GM18526 (cell line): ENCODE results near the gene ADAM19.

Source experiments
- POLR2A ChIP-seq: IDR thresholded peaks from 3 replicates; pipeline ENCODE4 v1.6.1; 2011; ENCODE audit not compliant: insufficient read length; ENCODE audit errors: extremely low read depth

Gene ADAM19

DNA sequence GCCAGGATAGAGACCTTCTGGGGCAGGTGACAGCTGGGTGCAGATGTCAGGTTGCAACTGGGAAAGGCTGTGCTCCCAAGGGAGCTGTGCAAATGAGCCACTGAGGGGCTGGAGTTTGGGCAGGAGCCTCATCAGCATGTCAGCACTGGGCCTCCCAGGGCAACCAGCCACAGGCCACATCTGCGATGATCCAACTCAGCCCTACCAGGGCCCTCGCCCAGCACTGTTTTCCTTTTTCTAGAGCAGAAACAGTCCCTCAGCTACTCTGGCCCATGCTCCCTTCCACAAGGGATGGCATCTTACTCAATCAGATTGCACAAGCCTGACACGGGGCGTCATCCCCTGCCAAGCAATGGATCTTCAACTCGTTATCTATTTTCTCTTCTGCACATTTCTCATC is 90.8 kb downstream of the ADAM19 start:
- no peak for TF ChIP-seq POLR2A

DNA sequence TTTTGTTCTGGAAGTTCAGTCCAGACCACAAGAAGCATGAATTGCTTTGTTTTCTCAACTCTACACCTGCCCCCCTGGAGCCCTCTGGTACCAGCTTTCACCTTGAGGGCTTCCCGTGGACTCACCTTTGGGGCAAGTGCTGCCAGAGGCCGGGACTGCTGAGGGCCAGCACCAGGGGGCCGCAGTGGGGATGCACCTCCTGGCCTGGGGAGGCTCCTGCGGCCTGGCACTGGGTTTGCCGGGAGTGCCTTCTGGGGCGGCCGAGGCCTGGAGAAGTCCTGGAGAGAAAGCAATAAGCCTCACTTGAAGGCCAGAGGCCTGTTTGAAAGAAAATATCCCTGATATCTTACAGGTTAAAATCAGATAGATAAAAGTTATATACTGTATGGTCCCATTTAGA is 93.9 kb downstream of the ADAM19 start:
- no peak for TF ChIP-seq POLR2A

GRCh38 chr5:157481265-157481664 is 94.3 kb downstream of the ADAM19 start:
- no peak for TF ChIP-seq POLR2A

DNA sequence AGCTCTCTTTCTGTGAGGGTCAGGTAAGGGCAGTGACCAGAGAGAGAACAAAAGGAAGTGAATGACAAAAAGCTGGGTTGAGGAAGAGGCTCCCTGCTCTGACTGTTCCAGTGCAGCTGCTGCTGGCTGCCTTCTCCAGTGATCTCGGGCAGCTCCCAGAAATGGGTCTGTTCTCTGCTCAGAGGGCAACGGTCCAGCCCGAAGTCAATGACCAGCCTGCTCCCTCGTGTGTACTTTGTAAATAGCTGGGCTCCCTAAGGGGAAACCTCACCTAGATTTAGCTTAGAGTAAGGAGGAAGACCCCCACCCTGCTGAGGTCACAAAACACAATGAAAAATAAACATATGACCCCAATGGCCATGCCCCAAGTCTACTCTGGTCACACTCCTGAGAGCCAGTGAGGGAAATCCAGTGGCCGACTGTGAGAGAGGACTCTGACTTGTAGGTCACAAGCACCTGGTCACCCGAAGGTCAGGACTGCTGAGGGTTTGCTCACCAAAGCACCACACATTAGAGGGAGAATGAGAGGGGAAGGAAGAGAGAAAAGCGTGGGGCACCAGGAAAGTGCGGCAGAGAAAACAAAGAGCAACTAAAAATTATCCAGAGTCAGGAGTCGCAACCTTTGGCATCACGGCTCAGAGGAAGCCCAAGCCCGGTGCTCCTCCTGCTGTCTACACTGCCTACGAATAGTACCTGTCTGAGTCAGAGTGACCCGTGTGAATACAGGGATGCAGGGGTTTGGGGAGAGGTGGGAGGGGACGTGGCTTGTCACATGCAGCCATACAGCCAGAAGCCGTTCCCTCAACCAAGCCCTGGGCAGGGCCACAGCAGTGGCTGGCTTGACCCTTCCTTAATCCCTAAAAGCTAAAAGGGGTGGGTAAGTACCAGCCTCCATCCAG is 95.7 kb downstream of the ADAM19 start:
- TF ChIP-seq POLR2A: no peak

GRCh38 chr5:157479166-157479565 is 96.4 kb downstream of the ADAM19 start:
- TF ChIP-seq POLR2A: no peak

GRCh38 chr5:157478726-157479125 is 96.8 kb downstream of the ADAM19 start:
- no peak for TF ChIP-seq POLR2A

DNA sequence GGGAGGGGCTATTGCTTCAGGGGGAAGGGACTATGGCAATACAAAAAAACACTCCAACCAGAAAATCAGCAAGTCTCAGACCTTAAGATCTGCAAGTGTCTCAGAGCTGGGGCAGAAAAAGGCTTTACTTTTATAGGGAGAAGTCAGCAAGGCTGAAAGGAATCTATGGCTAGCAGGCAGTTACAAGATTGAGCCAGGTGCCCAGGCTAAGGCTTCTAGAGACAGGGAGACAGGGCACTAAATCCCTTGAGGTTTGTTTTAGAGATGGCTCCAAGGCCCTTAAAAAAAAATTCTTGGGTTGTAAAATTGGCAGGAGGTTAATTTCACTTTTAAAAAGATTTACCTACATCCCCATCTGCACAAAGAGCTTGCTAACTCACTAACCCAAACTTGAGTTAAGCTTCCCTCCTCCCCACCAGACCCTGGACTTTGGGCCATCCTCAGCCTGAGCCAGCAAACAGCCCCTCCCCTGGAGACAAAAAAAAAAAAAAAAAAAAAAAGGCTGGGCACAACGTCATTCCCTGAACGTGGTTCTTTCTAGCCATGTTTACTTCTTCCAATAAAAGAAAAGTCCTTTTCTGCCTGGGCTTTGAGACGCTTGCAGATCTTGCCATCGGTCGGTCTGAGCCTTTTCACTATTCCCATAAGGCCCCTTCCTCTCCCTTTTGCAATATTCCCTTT is 97.6 kb downstream of the ADAM19 start:
- TF ChIP-seq POLR2A: no peak

GRCh38 chr5:157476702-157477408 is 98.7 kb downstream of the ADAM19 start:
- TF ChIP-seq POLR2A: no peak

- no peak for TF ChIP-seq POLR2A
These were observed 100.1 kb downstream of the ADAM19 start for GRCh38 chr5:157475432-157475831.

DNA sequence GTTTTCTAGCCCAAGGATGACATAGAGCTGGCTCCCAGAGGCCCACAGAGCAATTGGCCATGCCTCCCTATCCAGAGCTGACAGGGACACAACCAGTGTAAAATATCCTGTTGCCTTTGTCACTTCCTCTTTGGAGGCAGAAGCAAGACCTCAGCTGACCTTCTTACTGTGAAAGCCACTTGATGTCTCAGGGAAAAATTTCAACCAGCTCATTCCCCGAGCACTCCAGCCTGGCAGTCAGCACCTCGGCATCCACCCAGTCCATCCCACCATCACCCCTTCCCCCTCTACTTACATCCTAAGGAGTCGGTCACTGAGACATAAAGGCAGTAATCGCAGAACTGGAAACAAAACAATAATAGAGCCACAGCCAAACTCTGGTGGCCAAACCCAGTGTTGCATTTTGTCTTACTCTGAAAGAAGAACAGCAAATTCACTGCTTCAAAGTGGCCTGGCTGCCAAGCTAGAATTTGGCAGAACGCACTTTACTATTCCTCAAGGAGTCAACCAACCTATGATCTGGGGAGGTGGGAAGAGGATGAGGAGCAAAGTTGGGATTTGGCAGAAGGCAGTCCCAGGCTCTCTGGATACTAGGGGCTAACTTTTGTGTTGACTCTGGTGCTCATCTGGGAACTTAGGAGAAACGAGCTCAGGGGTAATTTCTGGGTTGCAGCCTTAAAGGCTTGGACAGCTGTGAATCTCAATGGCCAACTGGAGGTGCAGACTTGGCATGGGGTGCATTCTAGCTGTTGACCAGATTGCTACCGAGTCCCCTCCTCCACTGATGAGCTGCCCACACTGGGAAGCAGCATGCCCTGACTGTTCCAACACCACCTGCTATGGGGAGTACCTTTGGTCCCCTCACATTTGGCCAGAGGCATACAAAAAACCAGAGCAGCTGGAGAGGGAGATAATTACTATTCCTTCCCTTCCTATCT is 101.9 kb downstream of the ADAM19 start:
- TF ChIP-seq POLR2A: no peak

GRCh38 chr5:157471709-157472108 is 103.9 kb downstream of the ADAM19 start:
- TF ChIP-seq POLR2A: no peak

GRCh38 chr5:157470631-157471030 is 104.9 kb downstream of the ADAM19 start:
- TF ChIP-seq POLR2A: no peak

DNA sequence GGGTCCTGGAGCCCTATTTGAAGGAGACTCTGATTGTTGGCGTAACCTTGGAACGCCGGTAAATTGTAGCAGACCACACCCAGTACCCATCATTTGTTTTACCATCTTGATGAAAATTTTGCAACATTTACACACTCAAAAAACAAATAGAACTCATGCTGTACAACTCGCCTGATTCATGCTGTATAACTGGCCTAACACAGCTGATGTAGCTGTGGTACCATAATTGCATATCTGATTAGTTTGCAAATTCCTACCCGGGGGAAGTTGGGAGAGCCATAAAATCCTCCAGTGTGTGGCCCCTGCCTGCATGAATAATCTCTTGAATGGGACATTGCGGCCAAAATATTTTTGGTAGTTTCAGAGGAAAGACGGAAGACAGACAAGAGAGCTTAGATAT is 105.9 kb downstream of the ADAM19 start:
- TF ChIP-seq POLR2A: no peak

DNA sequence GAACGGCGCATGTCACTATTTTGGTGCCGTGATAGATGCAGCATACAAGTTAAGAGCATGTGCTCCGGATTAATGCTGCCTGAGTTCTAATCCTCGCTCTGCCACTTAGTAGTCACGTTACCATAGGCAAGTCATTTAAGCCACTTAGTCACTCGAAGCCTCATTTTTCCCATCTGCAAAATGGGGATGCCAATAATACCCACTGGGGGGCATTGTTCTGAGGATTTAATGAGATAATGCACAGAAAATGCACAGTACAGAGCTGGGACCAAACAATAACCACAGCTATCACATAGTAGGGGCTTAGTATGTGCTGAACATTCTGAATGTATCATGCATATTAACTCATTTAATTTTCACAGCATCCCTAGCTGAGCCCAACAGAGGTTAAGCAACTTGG is 106.5 kb downstream of the ADAM19 start:
- TF ChIP-seq POLR2A: no peak
